Measurements from ENCODE around the gene SLC39A11. TPM values are rescaled to one million over a fixed set of nuclear protein-coding genes. Genes with fewer than 3 reads are reported as not detected.

Gene SLC39A11
- total and polyA plus RNA-seq, 4 donors, result 9.3 to 49.3 (median 24.7) TPM

GRCh38 chr17:72613396-72613795 is 479.1 kb downstream of the SLC39A11 start:
- Histone ChIP-seq H3K36me3 (ENCODE audit: control insufficient read depth in 4 of 4, insufficient read depth in 4 of 4, low read length in 4 of 4) (no peaks in the 10 kb centered on the region), H3K27ac (ENCODE audit: low read depth in 1 of 2, low read length in 1 of 2) (no peak overlapping the region), H3K4me3 (no peak overlapping the region), H3K9ac (ENCODE audit: insufficient read depth in 1 of 2, low read length in 2 of 2) (no peak overlapping the region), H3K9me3 (ENCODE audit: control insufficient read depth in 4 of 4, insufficient read depth in 3 of 4, low read length in 3 of 4) (peaks cover 0 to 1% (median 0%) of the 10 kb centered on the region in 4 donors), H3K4me1 (ENCODE audit: control insufficient read depth in 5 of 5, insufficient read depth in 5 of 5, low read length in 5 of 5) (peaks cover 0 to 7% (median 1%) of the 10 kb centered on the region in 5 donors), H3K27me3 (ENCODE audit: control insufficient read depth in 3 of 3, insufficient read depth in 3 of 3, low read length in 2 of 3) (peaks cover 0 to 4% (median 3%) of the 10 kb centered on the region in 3 donors)
- ATAC-seq (ENCODE audit: insufficient read depth, low FRiP score) (no peak), DNase-seq (no peak)
- 65 to 71% methylated on average over 7 of the region's 7 CpGs for WGBS, 2 donors
- TF ChIP-seq, protein P1, sequence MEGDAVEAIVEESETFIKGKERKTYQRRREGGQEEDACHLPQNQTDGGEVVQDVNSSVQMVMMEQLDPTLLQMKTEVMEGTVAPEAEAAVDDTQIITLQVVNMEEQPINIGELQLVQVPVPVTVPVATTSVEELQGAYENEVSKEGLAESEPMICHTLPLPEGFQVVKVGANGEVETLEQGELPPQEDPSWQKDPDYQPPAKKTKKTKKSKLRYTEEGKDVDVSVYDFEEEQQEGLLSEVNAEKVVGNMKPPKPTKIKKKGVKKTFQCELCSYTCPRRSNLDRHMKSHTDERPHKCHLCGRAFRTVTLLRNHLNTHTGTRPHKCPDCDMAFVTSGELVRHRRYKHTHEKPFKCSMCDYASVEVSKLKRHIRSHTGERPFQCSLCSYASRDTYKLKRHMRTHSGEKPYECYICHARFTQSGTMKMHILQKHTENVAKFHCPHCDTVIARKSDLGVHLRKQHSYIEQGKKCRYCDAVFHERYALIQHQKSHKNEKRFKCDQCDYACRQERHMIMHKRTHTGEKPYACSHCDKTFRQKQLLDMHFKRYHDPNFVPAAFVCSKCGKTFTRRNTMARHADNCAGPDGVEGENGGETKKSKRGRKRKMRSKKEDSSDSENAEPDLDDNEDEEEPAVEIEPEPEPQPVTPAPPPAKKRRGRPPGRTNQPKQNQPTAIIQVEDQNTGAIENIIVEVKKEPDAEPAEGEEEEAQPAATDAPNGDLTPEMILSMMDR (IDR thresholded peaks at IDR 0.05; ENCODE audit: control extremely low read depth, extremely low read depth), result no peak

DNA sequence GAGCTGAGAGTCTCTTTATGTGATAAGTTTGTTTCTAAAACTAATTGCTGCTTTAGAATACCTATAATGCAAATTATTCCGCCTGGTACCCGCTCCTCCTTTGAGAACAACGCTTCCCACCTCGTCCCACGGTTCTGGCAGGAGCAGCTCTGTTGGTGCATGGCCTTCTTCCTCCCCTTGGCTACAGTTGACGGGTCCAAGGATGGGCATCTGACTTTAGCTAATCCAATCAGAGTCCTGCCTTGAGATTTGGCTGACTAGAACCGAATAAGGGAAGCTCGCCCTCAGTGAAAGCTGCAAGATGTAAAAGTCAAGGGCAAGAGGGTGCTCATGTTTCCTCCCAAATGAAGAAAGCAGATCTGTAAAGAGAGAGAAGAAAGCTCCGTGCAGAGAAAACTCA is 481.3 kb downstream of the SLC39A11 start:
- H3K4me3 ChIP-seq, result no peak overlapping the region
- no peak overlapping the region for H3K9ac ChIP-seq (ENCODE audit: insufficient read depth in 1 of 2, low read length in 2 of 2)
- 81 to 83% methylated on average over 9 of the region's 9 CpGs for WGBS, 2 donors
- H3K9me3 ChIP-seq (ENCODE audit: control insufficient read depth in 4 of 4, insufficient read depth in 3 of 4, low read length in 3 of 4), result peaks cover 0 to 8% (median under 1%) of the 10 kb centered on the region in 4 donors
- H3K36me3 ChIP-seq (ENCODE audit: control insufficient read depth in 4 of 4, insufficient read depth in 4 of 4, low read length in 4 of 4), result no peaks in the 10 kb centered on the region
- H3K27ac ChIP-seq (ENCODE audit: low read depth in 1 of 2, low read length in 1 of 2), result no peak overlapping the region
- TF ChIP-seq, protein P1 (IDR thresholded peaks at IDR 0.05; ENCODE audit: control extremely low read depth, extremely low read depth), result no peak
- H3K4me1 ChIP-seq (ENCODE audit: control insufficient read depth in 5 of 5, insufficient read depth in 5 of 5, low read length in 5 of 5), result peaks cover 0 to 4% (median 0%) of the 10 kb centered on the region in 5 donors
- ATAC-seq (ENCODE audit: insufficient read depth, low FRiP score), result no peak
- DNase-seq, result no peak
- peaks cover 0 to 4% (median 0%) of the 10 kb centered on the region in 3 donors for H3K27me3 ChIP-seq (ENCODE audit: control insufficient read depth in 3 of 3, insufficient read depth in 3 of 3, low read length in 2 of 3)

DNA sequence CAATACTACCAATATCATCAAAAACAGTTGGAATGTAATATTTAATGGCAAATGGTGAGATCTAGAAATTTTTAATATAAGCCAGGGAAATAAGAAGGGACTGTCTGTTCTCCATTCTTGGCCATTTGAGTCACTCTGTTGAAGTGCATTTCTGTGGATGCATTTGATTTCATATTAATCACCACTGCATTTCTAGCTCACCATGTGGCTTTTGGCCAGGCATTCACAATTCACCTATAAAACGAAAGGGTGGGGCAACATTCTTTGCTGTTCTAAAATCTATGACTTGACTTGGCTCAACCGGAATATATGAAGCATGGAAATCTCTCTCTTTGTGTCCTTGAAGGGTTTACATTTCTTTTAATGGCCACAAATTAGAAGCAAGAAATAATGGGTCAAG is 483.0 kb downstream of the SLC39A11 start:
- ATAC-seq (ENCODE audit: insufficient read depth, low FRiP score) (no peak), DNase-seq (no peak)
- peaks cover 0 to 4% (median 0%) of the 10 kb centered on the region in 5 donors for H3K4me1 ChIP-seq (ENCODE audit: control insufficient read depth in 5 of 5, insufficient read depth in 5 of 5, low read length in 5 of 5)
- no peak overlapping the region for H3K4me3 ChIP-seq
- H3K36me3 ChIP-seq (ENCODE audit: control insufficient read depth in 4 of 4, insufficient read depth in 4 of 4, low read length in 4 of 4), result no peaks in the 10 kb centered on the region
- H3K9me3 ChIP-seq (ENCODE audit: control insufficient read depth in 4 of 4, insufficient read depth in 3 of 4, low read length in 3 of 4), result peaks cover 0 to 8% (median under 1%) of the 10 kb centered on the region in 4 donors
- H3K27ac ChIP-seq (ENCODE audit: low read depth in 1 of 2, low read length in 1 of 2), result no peak overlapping the region
- H3K9ac ChIP-seq (ENCODE audit: insufficient read depth in 1 of 2, low read length in 2 of 2), result no peak overlapping the region
- TF ChIP-seq, protein P1 (IDR thresholded peaks at IDR 0.05; ENCODE audit: control extremely low read depth, extremely low read depth), result no peak
- WGBS, 2 donors, result 68 to 79% methylated on average over 2 of the region's 2 CpGs
- H3K27me3 ChIP-seq (ENCODE audit: control insufficient read depth in 3 of 3, insufficient read depth in 3 of 3, low read length in 2 of 3), result no peaks in the 10 kb centered on the region

DNA sequence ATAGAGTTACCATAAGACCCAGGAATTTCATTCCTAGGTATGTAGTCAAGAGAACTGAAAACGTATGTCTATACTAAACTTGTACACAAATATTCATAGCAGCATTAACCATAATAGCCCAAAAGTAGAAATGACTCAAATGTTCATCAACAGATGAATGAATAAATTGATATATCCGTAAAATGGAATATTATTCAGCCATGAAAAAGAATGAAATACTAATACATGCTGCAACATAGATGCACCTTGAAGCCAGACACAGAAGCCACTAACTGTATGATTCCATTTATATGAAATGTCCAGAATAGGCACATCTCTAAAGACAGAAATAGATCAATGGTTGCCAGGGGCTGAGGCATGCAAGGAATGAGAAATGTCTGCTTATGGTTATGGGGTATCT is 484.1 kb downstream of the SLC39A11 start:
- 88 to 96% methylated on average over 2 of the region's 2 CpGs for WGBS, 2 donors
- TF ChIP-seq, protein P1 (IDR thresholded peaks at IDR 0.05; ENCODE audit: control extremely low read depth, extremely low read depth), result no peak
- no peak for DNase-seq
- peaks cover 0 to 1% (median 0%) of the 10 kb centered on the region in 5 donors for H3K4me1 ChIP-seq (ENCODE audit: control insufficient read depth in 5 of 5, insufficient read depth in 5 of 5, low read length in 5 of 5)
- ATAC-seq (ENCODE audit: insufficient read depth, low FRiP score), result no peak
- H3K27ac ChIP-seq (ENCODE audit: low read depth in 1 of 2, low read length in 1 of 2), result no peak overlapping the region
- H3K27me3 ChIP-seq (ENCODE audit: control insufficient read depth in 3 of 3, insufficient read depth in 3 of 3, low read length in 2 of 3), result no peaks in the 10 kb centered on the region
- no peak overlapping the region for H3K4me3 ChIP-seq
- H3K36me3 ChIP-seq (ENCODE audit: control insufficient read depth in 4 of 4, insufficient read depth in 4 of 4, low read length in 4 of 4), result no peaks in the 10 kb centered on the region
- H3K9me3 ChIP-seq (ENCODE audit: control insufficient read depth in 4 of 4, insufficient read depth in 3 of 4, low read length in 3 of 4), result peaks cover 0 to 8% (median under 1%) of the 10 kb centered on the region in 4 donors
- H3K9ac ChIP-seq (ENCODE audit: insufficient read depth in 1 of 2, low read length in 2 of 2), result no peak overlapping the region

Measured in lung (tissue), 12 donors.